Measurements from ENCODE around the gene SHMT2.

DNA sequence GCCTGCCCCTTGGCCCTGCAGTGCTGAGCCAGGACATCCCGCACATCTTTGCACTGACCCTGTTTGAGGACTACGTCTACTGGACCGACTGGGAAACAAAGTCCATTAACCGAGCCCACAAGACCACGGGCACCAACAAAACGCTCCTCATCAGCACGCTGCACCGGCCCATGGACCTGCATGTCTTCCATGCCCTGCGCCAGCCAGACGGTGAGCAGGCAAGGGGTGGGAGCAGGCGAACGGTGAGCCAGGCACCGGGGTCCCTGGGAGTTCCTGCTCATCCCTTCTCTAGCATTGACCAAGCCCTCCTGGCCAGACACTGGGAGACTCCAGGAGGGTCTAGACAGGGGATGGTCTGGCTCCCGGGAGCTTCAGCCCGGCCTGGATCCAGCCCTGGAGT lies 30.3 kb upstream of the SHMT2 start:
- no peak for TF ChIP-seq ZNF274 (IDR thresholded peaks at IDR 0.05; ENCODE audit: low read depth, low read length)
- TF ChIP-seq SUZ12 (IDR thresholded peaks at IDR 0.05; ENCODE audit: extremely low read depth, insufficient read depth, insufficient read length) = no peak
- no peak for TF ChIP-seq YY1 (IDR thresholded peaks at IDR 0.05; ENCODE audit: insufficient read depth, insufficient read length)

All from NT2/D1 (cell line).